ENCODE results near the gene BEGAIN.

The BEGAIN gene

GRCh38 chr14:100584056-100585031, 2.9 kb downstream of the BEGAIN start:
- Histone ChIP-seq H3K27ac (ENCODE audit: low read length) (no peak overlapping the region), H3K4me1 (ENCODE audit: insufficient read depth, low read length) (no peaks in the 10 kb centered on the region), H3K9ac (ENCODE audit: low read depth, low read length) (no peak overlapping the region), H3K27me3 (ENCODE audit: insufficient read depth, low read length) (peaks cover 57% of the 10 kb centered on the region), H3K4me3 (ENCODE audit: low read length) (no peak overlapping the region), H3K9me3 (ENCODE audit: insufficient read depth, low read depth, low read length) (no peaks in the 10 kb centered on the region), H3K36me3 (ENCODE audit: insufficient read depth, low read depth, low read length) (no peaks in the 10 kb centered on the region)

DNA sequence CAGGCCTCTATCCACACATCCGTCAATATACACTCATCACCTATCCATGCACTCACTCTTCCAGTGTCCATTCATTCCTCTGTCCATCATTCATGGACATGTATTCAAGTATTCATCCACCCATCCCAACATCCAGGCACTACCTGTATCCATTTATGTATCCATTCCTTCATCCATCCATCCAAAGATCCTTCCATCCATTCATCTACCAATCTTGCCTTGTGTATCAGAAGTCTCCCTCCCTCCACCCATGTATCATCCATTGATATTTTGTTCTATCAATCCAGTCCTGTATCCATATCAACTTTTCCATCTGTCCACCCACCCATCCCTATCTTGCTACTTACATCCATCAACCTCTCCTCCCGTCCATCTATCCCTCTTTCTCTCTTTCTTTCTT, 4.0 kb downstream of the BEGAIN start:
- Histone ChIP-seq H3K27ac (ENCODE audit: low read length) (no peak overlapping the region), H3K4me3 (ENCODE audit: low read length) (no peak overlapping the region), H3K27me3 (ENCODE audit: insufficient read depth, low read length) (peaks cover 48% of the 10 kb centered on the region), H3K9me3 (ENCODE audit: insufficient read depth, low read depth, low read length) (no peaks in the 10 kb centered on the region), H3K9ac (ENCODE audit: low read depth, low read length) (no peak overlapping the region), H3K4me1 (ENCODE audit: insufficient read depth, low read length) (no peaks in the 10 kb centered on the region), H3K36me3 (ENCODE audit: insufficient read depth, low read depth, low read length) (no peaks in the 10 kb centered on the region)

DNA sequence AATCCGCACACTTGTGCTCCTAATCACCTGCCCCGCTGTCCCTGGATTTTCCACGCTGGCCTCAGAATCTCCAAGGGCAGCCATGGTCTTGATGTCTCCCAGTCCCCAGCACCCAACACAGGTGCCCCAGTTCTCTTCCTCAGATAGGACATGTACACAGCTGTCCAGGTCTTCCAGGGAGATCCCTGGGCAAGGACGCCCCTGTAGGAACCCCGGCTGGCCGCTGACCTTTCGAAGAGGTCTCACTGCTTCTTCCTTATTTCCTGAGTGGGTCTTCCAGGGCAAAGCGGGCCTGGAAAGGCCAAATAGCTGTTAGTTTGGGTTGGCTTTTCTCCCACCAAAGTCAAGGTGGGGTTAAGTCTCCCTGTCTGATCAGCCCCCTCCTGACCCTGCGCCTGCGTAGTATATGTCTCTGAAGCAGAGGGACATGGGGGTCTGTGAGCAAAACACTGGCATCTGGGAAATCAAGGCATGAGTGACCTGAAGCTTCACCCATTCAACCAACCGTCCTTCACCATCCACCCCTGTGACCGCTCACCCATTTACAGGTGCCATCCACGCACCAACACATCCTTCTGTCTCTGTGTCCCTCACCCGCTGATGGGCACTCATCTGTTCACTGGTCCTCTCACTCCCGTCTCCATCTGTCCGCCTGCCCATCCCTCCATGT, 4.6 kb downstream of the BEGAIN start:
- no peak overlapping the region for H3K27ac ChIP-seq (ENCODE audit: low read length)
- no peaks in the 10 kb centered on the region for H3K9me3 ChIP-seq (ENCODE audit: insufficient read depth, low read depth, low read length)
- no peaks in the 10 kb centered on the region for H3K36me3 ChIP-seq (ENCODE audit: insufficient read depth, low read depth, low read length)
- peaks cover 42% of the 10 kb centered on the region for H3K27me3 ChIP-seq (ENCODE audit: insufficient read depth, low read length)
- H3K4me1 ChIP-seq (ENCODE audit: insufficient read depth, low read length), result no peaks in the 10 kb centered on the region
- H3K9ac ChIP-seq (ENCODE audit: low read depth, low read length), result no peak overlapping the region
- no peak overlapping the region for H3K4me3 ChIP-seq (ENCODE audit: low read length)

DNA sequence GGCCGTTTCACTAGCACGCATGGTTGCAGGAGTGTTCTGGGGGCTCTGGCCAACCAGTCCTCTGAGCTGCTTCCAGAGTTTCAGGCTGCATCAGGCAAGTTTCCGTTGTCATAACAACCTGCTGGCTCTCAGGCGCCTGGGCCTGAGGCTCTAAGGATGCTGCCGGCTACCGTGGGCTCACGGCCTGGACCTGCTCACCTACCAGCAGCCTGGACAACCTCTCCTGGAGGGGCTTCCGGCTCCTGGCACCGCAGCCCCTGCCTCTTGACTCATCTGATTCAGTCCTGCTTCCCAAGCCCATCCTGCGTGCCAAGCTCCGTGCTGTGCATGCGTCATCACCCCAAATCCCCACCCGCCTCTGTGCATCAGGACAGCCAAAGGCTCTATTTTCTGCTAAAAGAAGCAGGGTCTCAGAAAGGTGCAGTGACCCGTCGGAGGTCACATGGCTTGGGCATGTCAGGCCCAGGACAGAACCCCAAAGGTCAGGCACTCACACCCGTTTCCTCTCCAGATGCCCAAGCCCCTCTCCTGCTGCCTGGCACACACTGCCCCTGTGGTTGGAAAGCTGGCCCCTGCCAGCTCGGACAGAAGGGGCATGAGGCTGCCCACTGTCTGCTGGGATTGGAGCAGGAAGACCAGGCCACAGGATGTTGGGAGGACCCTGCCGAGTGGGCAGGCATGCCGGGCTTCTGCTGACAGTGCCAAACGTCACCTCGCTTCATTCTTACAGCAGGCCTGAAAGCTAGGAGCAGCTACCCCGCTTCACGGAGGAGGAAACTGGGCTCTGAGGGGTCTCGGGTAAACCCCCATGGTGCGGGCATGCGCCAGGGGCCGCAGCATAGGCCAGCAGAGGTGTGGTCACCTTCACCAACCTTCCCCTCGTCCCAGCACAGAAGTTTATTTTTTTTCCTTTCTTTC, 5.7 kb downstream of the BEGAIN start:
- no peaks in the 10 kb centered on the region for H3K36me3 ChIP-seq (ENCODE audit: insufficient read depth, low read depth, low read length)
- H3K27ac ChIP-seq (ENCODE audit: low read length), result no peak overlapping the region
- no peak overlapping the region for H3K9ac ChIP-seq (ENCODE audit: low read depth, low read length)

DNA sequence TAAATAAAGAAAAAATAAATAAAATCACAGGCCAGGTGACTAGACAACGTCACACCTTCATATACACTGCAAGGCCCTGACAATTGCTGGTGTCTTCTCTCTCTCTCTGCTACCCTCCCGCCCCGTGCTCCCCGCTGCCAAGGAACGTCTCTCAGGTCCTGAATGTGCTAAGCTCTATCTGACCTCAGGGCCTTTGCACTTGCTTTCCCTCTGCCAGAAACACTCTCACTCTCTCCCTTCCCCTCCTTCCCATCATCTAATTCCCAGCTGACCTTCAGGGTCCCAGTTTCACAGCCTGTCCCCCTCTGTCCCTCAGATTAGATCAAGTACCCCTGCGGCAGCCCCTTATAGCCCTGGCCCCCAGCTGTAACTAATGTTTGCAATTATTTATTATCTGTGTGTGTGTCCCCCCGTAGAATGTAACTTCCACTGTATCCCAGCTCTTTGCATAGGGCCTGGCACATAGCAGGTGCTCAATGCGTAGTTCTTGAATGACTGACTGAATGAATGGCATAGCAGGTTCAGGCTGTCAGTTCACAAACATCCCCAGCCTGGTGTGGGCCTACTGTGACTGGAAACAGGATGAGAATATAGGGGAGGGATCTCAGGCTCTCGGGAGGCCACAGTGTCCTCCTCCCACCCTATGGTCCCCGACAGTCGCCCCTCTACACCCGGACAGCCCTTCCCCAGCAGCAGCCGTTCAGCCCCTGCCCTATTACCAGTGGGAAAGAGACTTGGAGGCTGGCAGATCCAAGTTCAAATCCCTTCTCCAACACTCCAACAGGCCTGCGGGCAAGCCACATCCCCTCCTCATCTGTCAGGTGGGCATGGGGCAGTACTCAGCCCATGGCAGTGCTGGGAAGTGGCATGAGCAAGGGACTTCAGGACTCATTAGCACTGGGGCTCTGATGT, 6.6 kb downstream of the BEGAIN start:
- Histone ChIP-seq H3K4me1 (ENCODE audit: insufficient read depth, low read length) (no peaks in the 10 kb centered on the region), H3K27me3 (ENCODE audit: insufficient read depth, low read length) (peaks cover 26% of the 10 kb centered on the region), H3K9me3 (ENCODE audit: insufficient read depth, low read depth, low read length) (no peaks in the 10 kb centered on the region), H3K4me3 (ENCODE audit: low read length) (no peak overlapping the region), H3K9ac (ENCODE audit: low read depth, low read length) (no peak overlapping the region), H3K27ac (ENCODE audit: low read length) (no peak overlapping the region), H3K36me3 (ENCODE audit: insufficient read depth, low read depth, low read length) (no peaks in the 10 kb centered on the region)

More for the DNA sequence above, 5.7 kb downstream of the BEGAIN start:
- no peaks in the 10 kb centered on the region for H3K9me3 ChIP-seq (ENCODE audit: insufficient read depth, low read depth, low read length)
- no peaks in the 10 kb centered on the region for H3K4me1 ChIP-seq (ENCODE audit: insufficient read depth, low read length)
- H3K27me3 ChIP-seq (ENCODE audit: insufficient read depth, low read length), result peaks cover 35% of the 10 kb centered on the region
- H3K4me3 ChIP-seq (ENCODE audit: low read length), result no peak overlapping the region

DNA sequence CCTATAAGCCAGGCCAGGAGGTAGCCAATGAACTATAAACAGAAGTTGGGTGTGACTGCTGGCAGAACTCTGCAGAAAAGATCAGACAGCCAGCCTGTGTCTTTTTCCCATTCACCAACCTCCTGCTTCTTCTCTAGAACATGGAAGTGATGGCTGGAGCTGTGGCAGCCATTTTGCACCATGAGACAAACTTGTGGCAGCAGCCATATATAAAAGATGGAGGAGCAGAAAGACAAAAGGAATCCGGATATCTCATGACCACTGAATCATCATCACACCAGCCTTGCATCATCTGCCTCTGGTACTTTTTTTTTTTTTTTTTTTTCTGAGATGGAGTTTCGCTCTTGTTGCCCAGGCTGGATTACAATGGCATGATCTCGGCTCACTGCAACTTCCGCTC, 8.7 kb downstream of the BEGAIN start:
- Histone ChIP-seq H3K27ac (ENCODE audit: low read length) (no peak overlapping the region), H3K9ac (ENCODE audit: low read depth, low read length) (no peak overlapping the region), H3K4me3 (ENCODE audit: low read length) (no peak overlapping the region), H3K36me3 (ENCODE audit: insufficient read depth, low read depth, low read length) (no peaks in the 10 kb centered on the region), H3K4me1 (ENCODE audit: insufficient read depth, low read length) (peaks cover 1% of the 10 kb centered on the region; the same call in 1 of the 2 replicates), H3K9me3 (ENCODE audit: insufficient read depth, low read depth, low read length) (no peaks in the 10 kb centered on the region), H3K27me3 (ENCODE audit: insufficient read depth, low read length) (peaks cover 10% of the 10 kb centered on the region; the same call in 1 of the 2 replicates)

- H3K9me3 ChIP-seq (ENCODE audit: insufficient read depth, low read depth, low read length), result no peaks in the 10 kb centered on the region
- no peak overlapping the region for H3K4me3 ChIP-seq (ENCODE audit: low read length)
- H3K4me1 ChIP-seq (ENCODE audit: insufficient read depth, low read length), result peaks cover 5% of the 10 kb centered on the region; the same call in 1 of the 2 replicates
- no peak overlapping the region for H3K27ac ChIP-seq (ENCODE audit: low read length)
- no peaks in the 10 kb centered on the region for H3K36me3 ChIP-seq (ENCODE audit: insufficient read depth, low read depth, low read length)
- peaks cover 5% of the 10 kb centered on the region; the same call in 1 of the 2 replicates for H3K27me3 ChIP-seq (ENCODE audit: insufficient read depth, low read length)
- H3K9ac ChIP-seq (ENCODE audit: low read depth, low read length), result no peak overlapping the region
Measured at GRCh38 chr14:100577986-100578431, 9.2 kb downstream of the BEGAIN start.

- no peaks in the 10 kb centered on the region for H3K36me3 ChIP-seq (ENCODE audit: insufficient read depth, low read depth, low read length)
- H3K9ac ChIP-seq (ENCODE audit: low read depth, low read length), result no peak overlapping the region
- H3K27me3 ChIP-seq (ENCODE audit: insufficient read depth, low read length), result no peaks in the 10 kb centered on the region
- H3K4me3 ChIP-seq (ENCODE audit: low read length), result no peak overlapping the region
- H3K27ac ChIP-seq (ENCODE audit: low read length), result no peak overlapping the region
- H3K4me1 ChIP-seq (ENCODE audit: insufficient read depth, low read length), result peaks cover 9% of the 10 kb centered on the region; the same call in 1 of the 2 replicates
- no peaks in the 10 kb centered on the region for H3K9me3 ChIP-seq (ENCODE audit: insufficient read depth, low read depth, low read length)
Measured at GRCh38 chr14:100577321-100577985, 9.8 kb downstream of the BEGAIN start.

DNA sequence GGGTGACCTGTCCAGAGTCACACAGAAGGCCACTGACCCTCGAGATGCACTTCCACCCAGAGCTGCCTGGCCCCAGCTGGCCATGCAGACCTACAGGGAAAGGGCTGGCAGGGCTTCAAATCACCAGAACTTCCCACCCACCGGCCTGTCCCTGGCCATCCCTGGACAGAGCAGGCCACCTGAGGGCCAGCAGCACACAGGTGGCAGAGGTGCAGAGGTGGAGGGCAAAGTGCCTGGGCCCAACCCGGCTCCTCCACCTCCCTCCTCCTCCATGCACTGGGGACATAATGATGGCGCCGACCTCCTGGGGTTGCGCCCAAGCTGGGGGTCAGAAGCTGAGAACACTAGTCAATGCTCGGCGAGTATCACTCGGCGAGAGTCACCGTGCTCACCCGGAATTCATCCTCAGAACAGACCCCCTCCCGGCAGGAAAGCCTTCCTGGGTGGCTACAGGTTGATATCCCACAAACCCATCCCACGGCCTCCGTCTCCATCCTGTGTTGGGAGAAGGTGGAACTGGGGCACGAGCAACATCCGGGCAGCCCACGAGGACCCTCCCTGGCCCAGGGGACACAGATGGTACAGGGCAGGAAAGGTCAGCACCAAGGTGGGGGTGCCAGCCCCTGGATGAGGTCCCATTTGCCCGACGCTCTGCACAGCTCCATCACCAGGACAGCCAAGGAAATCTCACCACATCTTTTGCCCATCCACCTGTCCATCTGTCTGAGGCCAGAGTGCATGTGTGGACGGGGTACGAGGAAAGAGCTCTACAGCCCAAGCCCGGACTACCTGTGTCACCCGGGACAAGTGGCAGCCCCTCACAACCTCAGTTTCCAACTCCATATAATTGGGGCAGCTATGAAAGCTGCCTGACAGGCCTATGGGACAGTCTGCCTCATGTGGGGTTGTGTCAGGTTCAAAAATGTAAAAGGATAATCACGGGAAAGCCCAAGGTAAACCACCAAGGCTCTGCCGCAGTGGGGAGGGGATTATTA, 10.8 kb downstream of the BEGAIN start:
- H3K36me3 ChIP-seq (ENCODE audit: insufficient read depth, low read depth, low read length), result no peaks in the 10 kb centered on the region
- H3K4me1 ChIP-seq (ENCODE audit: insufficient read depth, low read length), result peaks cover 9% of the 10 kb centered on the region; the same call in 1 of the 2 replicates
- no peaks in the 10 kb centered on the region for H3K9me3 ChIP-seq (ENCODE audit: insufficient read depth, low read depth, low read length)
- H3K27me3 ChIP-seq (ENCODE audit: insufficient read depth, low read length), result peaks cover 6% of the 10 kb centered on the region
- H3K9ac ChIP-seq (ENCODE audit: low read depth, low read length), result no peak overlapping the region
- H3K27ac ChIP-seq (ENCODE audit: low read length), result no peak overlapping the region
- no peak overlapping the region for H3K4me3 ChIP-seq (ENCODE audit: low read length)

Measured in iPS-20b (cell line).